GM10248 (cell line): ENCODE results near the gene CCDC85C.

Experiments used
- CTCF ChIA-PET: fragments of 300-600 bp; sonication (Branson Sonifier 250); formaldehyde crosslinking; extraction: SDS; loops from one replicate; lab custom pipeline; 2021; ENCODE audit warnings: antibody characterized with exemption; lab: Yijun Ruan, JAX
- POLR2A ChIA-PET: fragments of 350-650 bp; sonication (Branson Sonifier 250); formaldehyde crosslinking; extraction: SDS; loops from one replicate; lab custom pipeline; 2020; ENCODE audit warnings: antibody characterized with exemption; lab: Yijun Ruan, JAX
- DNase-seq: peaks from one replicate; pipeline ENCODE4 v3.0.0; 2012; ENCODE audit errors: extremely low spot score
- TF ChIP-seq, protein P1 (sequence below): IDR thresholded peaks from 2 replicates; pipeline ENCODE4 v1.5.1; 2012; ENCODE audit warnings: mild to moderate bottlenecking, low read depth; ENCODE audit errors: extremely low read depth, missing control alignments, control extremely low read depth

The CCDC85C gene

DNA sequence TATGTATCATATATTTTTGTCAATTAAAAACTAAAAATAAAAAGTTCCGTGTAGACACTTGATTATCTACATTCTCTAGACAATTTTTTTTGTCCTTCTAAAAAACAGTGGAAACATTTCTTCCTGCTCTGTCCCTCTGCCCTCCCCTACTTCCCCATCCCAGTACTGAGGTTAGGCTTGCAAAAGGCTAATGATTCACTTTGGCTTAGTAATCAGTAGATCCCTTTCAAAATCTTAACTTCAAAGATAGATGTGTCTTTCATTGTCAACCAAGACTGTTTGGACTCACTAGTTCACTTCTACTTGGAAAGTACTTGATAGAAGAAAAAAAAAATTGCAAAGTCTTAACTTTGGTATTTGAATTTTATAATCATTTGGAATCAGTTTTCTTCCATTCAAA lies 127.1 kb downstream of the CCDC85C start:
- DNase-seq, result no peak
- POLR2A ChIA-PET, result no interaction called here
- TF ChIP-seq, protein P1, sequence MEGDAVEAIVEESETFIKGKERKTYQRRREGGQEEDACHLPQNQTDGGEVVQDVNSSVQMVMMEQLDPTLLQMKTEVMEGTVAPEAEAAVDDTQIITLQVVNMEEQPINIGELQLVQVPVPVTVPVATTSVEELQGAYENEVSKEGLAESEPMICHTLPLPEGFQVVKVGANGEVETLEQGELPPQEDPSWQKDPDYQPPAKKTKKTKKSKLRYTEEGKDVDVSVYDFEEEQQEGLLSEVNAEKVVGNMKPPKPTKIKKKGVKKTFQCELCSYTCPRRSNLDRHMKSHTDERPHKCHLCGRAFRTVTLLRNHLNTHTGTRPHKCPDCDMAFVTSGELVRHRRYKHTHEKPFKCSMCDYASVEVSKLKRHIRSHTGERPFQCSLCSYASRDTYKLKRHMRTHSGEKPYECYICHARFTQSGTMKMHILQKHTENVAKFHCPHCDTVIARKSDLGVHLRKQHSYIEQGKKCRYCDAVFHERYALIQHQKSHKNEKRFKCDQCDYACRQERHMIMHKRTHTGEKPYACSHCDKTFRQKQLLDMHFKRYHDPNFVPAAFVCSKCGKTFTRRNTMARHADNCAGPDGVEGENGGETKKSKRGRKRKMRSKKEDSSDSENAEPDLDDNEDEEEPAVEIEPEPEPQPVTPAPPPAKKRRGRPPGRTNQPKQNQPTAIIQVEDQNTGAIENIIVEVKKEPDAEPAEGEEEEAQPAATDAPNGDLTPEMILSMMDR, result no peak

GRCh38 chr14:99475660-99476059 lies 128.3 kb downstream of the CCDC85C start:
- no peak for DNase-seq
- TF ChIP-seq, protein P1, result no peak
- ChIA-PET CTCF (interaction anchor here (1.8 kb wide), 1 partner anchor 22 kb away, joined by 5 read pairs; no protein-coding TSS in a partner anchor), POLR2A (interaction anchor here (0.6 kb wide), 1 partner anchor 143 kb away, joined by 4 read pairs; no protein-coding TSS in a partner anchor)

More for the DNA sequence above, 127.1 kb downstream of the CCDC85C start:
- CTCF ChIA-PET, result interaction anchor here (1.3 kb wide), 1 partner anchor 14 kb away, joined by 3 read pairs; no protein-coding TSS in a partner anchor

DNA sequence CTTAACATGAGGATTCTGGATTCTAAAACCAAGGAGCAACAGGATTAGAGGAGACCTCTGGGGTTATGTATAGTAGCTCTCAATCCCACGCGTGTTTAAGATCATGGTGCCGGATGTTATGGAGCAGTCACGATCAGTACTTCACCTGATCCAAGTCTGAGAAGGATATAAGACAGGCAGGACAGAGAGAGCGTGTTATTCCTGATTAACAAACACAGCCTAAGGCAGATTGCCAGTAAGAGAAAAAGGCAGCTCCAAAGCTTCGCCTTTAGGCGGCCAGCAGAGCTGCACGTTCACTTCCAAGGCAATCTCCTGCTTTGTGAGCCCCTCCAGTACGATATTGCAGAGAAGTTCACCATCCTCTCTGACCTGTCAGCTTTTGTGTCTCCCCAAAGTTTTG lies 128.8 kb downstream of the CCDC85C start:
- POLR2A ChIA-PET, result interaction anchor here (0.6 kb wide), 1 partner anchor 144 kb away, joined by 4 read pairs; no protein-coding TSS in a partner anchor
- no peak for DNase-seq

GRCh38 chr14:99473458-99473857 lies 130.5 kb downstream of the CCDC85C start:
- no peak for DNase-seq
- TF ChIP-seq, protein P1, result no peak
- ChIA-PET POLR2A (no interaction called here), CTCF (no interaction called here)

More for the DNA sequence above, 128.8 kb downstream of the CCDC85C start:
- CTCF ChIA-PET, result interaction anchor here (1.8 kb wide), 1 partner anchor 22 kb away, joined by 5 read pairs; no protein-coding TSS in a partner anchor
- TF ChIP-seq, protein P1, result no peak

DNA sequence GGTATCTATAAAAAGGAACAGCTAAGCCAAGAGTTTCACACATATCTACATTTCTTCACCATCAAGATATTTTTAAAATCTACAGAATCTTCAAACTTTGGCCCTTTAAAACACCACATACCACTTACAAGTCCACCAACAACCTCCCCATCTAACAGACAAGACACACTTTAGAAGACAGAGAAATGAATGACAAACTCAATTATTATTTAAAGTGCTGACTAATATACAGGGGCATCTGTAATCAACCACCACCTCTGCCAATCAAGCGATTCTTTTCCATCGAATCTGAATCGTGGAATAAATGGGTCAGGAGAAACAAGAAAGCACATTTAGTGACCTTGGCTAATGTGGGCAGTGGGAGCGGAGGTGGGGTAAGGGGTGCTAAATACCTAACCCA lies 131.1 kb downstream of the CCDC85C start:
- TF ChIP-seq, protein P1, result no peak
- CTCF ChIA-PET, result no interaction called here
- DNase-seq, result no peak
- POLR2A ChIA-PET, result no interaction called here

- ChIA-PET POLR2A (no interaction called here), CTCF (interaction anchor here (0.8 to 1.0 kb wide), 2 partner anchors 9 to 21 kb away, joined by 3 to 4 read pairs; partner anchors contain the start of genes CCNK and SETD3)
- TF ChIP-seq, protein P1, result no peak
- no peak for DNase-seq
Observed at GRCh38 chr14:99471731-99472130, 132.3 kb downstream of the CCDC85C start.
